OCI-LY1 (cell line): ENCODE results near the gene TEAD1.

Experiments used
- CTCF ChIP-seq: fragments of 200-600 bp; sonication (generic), shearing (Covaris generic); IDR thresholded peaks from 2 replicates; pipeline ENCODE4 v1.5.1; 2017; ENCODE audit warnings: mild to moderate bottlenecking, antibody characterized with exemption, low read length, moderate library complexity, mixed read lengths
- EZH2 ChIP-seq: fragments of 200-600 bp; sonication (generic), shearing (Covaris generic); IDR thresholded peaks from 2 replicates; pipeline ENCODE4 v1.8.0; 2017; ENCODE audit warnings: borderline replicate concordance, mixed run types, mild to moderate bottlenecking, antibody characterized with exemption, low read length, moderate library complexity, mixed read lengths

- TF ChIP-seq CTCF = no peak
- TF ChIP-seq EZH2 = no peak
Measured at GRCh38 chr11:12743834-12744449, 69.7 kb downstream of the TEAD1 start.
